GM23248 (cell line): ENCODE data around the gene UBE2F. TPM values are rescaled to one million over a fixed set of nuclear protein-coding genes. Genes with fewer than 3 reads are reported as not detected.

Experiments
- DNase-seq: peaks from one replicate; pipeline ENCODE4 v3.0.0-alpha.2; 2015
- H2AFZ ChIP-seq: fragments of 200-600 bp; sonication (generic); 2 replicates; pipeline ENCODE4 v1.6.1; 2016; ENCODE audit warnings: antibody characterized with exemption
- H3F3A ChIP-seq: fragments of 200-600 bp; sonication (generic); 2 replicates; pipeline ENCODE4 v1.6.1; 2016; ENCODE audit warnings: mild to moderate bottlenecking, antibody characterized with exemption, mixed run types; ENCODE audit not compliant: insufficient read depth
- H3K27ac ChIP-seq: fragments of 200-600 bp; sonication (generic); 2 replicates; pipeline ENCODE4 v1.5.1; 2016; ENCODE audit warnings: mild to moderate bottlenecking
- H3K27me3 ChIP-seq: fragments of 200-600 bp; sonication (generic); replicated peaks from 2 replicates; pipeline ENCODE4 v1.6.1; 2016; ENCODE audit warnings: mild to moderate bottlenecking; ENCODE audit not compliant: insufficient read depth
- H3K36me3 ChIP-seq: fragments of 200-600 bp; sonication (generic); 2 replicates; pipeline ENCODE4 v1.6.1; 2016; ENCODE audit warnings: low read depth, mild to moderate bottlenecking
- H3K4me1 ChIP-seq: fragments of 200-600 bp; sonication (generic); 2 replicates; pipeline ENCODE4 v1.6.1; 2016; ENCODE audit warnings: mild to moderate bottlenecking; ENCODE audit not compliant: insufficient read depth
- H3K4me2 ChIP-seq: fragments of 200-600 bp; sonication (generic); one replicate; pipeline ENCODE4 v1.6.1; 2016; ENCODE audit warnings: mild to moderate bottlenecking; ENCODE audit not compliant: unreplicated experiment
- H3K4me3 ChIP-seq: fragments of 200-600 bp; sonication (generic); 2 replicates; pipeline ENCODE4 v1.5.1; 2016; ENCODE audit warnings: mild to moderate bottlenecking
- H3K79me2 ChIP-seq: fragments of 200-600 bp; sonication (generic); 2 replicates; pipeline ENCODE4 v1.6.1; 2016; ENCODE audit warnings: mild to moderate bottlenecking; ENCODE audit not compliant: insufficient read depth
- H3K9ac ChIP-seq: fragments of 200-600 bp; sonication (generic); 2 replicates; pipeline ENCODE4 v1.6.1; 2016; ENCODE audit warnings: mild to moderate bottlenecking
- H3K9me2 ChIP-seq: fragments of 200-600 bp; sonication (generic); 2 replicates; pipeline ENCODE4 v1.6.1; 2016; ENCODE audit warnings: mixed run types, mild to moderate bottlenecking, moderate library complexity; ENCODE audit not compliant: insufficient read depth
- H3K9me3 ChIP-seq: fragments of 200-600 bp; sonication (generic); one replicate; pipeline ENCODE4 v1.6.1; 2017; ENCODE audit warnings: low read depth
- H4K20me1 ChIP-seq: fragments of 200-600 bp; sonication (generic); 2 replicates; pipeline ENCODE4 v1.6.0; 2016; ENCODE audit not compliant: insufficient read depth
- EZH2 ChIP-seq: fragments of 200-600 bp; sonication (generic); IDR thresholded peaks from 2 replicates; pipeline ENCODE4 v1.6.1; 2018; ENCODE audit warnings: antibody characterized with exemption, mild to moderate bottlenecking; ENCODE audit not compliant: insufficient read depth, poor library complexity, severe bottlenecking
- EZH2phosphoT487 ChIP-seq: fragments of 200-600 bp; sonication (generic); IDR thresholded peaks from 2 replicates; pipeline ENCODE4 v1.6.1; 2018; ENCODE audit warnings: antibody characterized with exemption, moderate library complexity, mild to moderate bottlenecking, low read depth; ENCODE audit not compliant: insufficient read depth
- WGBS, 2 experiments: methylation state at CpG; one replicate each; pipeline ENCODE4 v1.1.6; 2015 to 2017; ENCODE audit warnings: low lambda C conversion rate in 2 of 2, low coverage in 1 of 2; ENCODE audit errors: missing lambda C conversion rate in 2 of 2; 5-methylcytosine and 5-hydroxymethylcytosine counted together
- in situ Hi-C: fragments of 300-500 bp; cut with MboI; formaldehyde crosslinking; loops from 2 replicates; pipeline ENCODE4 v1.15.0; 2020
- polyA plus RNA-seq: library from polyadenylated mRNA; unstranded; fragments of >200 nt; fragmentation: Nextera tagmentation; extraction: Ambion mirVana; gene quantifications from 2 replicates; pipeline ENCODE4 v1.2.1, GENCODE V29; 2016
- total RNA-seq: library from RNA; depleted of rRNA; stranded (reverse); fragments of >200 nt; shearing (Covaris generic); gene quantifications from 2 replicates; pipeline ENCODE4 v1.2.3, GENCODE V29; 2014

The UBE2F gene
- total and polyA plus RNA-seq, 2 experiments from 2014 or later, result 88.7 to 129 TPM

DNA sequence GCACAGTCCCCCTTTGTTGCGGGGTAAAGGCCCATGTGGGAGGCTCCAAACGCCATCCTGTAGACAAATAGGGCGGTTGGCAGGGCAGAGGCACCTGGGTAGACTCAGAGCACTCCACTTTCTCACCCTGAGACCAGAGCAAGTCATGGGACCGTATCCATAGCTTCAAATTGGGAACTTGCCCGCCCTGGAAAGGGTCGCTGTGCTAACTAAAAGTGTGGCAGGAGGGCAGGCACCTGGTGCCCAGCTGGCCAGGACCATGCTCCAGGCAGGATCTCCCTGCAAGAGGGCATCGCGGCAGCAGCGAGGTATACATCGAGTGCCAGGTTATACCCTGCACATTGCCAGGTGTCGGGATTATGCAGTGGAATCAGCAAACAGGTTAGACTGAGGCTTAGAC is 73.2 kb downstream of the UBE2F start:
- 94 to 97% methylated on average over 11 of the region's 11 CpGs for WGBS, 2 experiments
- in situ Hi-C loops, result no loop called here
- H3K27ac ChIP-seq, result no peak overlapping the region
- H3K9me2 ChIP-seq, result no peaks in the 10 kb centered on the region
- no peaks in the 10 kb centered on the region for H3K9me3 ChIP-seq
- H3K4me3 ChIP-seq, result no peak overlapping the region
- H3K36me3 ChIP-seq, result peaks cover 17% of the 10 kb centered on the region; the same call in 1 of the 2 replicates
- H3K4me1 ChIP-seq, result no peaks in the 10 kb centered on the region
- no peak for TF ChIP-seq EZH2phosphoT487
- no peak for TF ChIP-seq EZH2
- H3K4me2 ChIP-seq, result no peak overlapping the region
- no peaks in the 10 kb centered on the region for H4K20me1 ChIP-seq
- H3K27me3 ChIP-seq, result no peaks in the 10 kb centered on the region
- H3F3A ChIP-seq, result no peaks in the 10 kb centered on the region
- no peak overlapping the region for H3K9ac ChIP-seq
- no peak for DNase-seq
- H2AFZ ChIP-seq, result no peak overlapping the region
- H3K79me2 ChIP-seq, result no peaks in the 10 kb centered on the region

DNA sequence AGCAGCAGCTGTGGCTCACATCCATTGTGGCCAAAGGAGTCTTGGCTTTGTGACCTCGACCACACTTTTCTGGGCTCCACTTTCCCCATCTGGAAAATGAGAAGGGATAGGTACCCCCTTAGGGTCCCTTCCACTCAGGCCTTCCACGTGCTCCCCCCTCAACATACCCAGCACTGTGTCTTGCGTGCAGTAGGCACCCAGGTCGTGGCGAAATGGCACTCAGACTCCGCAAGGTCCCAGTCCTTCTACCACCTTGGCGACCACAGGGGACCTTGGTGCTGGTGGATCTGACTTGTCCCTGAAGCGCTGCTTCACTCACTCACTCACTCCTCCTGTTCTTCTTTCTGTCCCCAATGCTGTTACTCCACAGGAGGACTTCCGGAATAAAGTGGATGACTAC is 74.1 kb downstream of the UBE2F start:
- Histone ChIP-seq H3K9ac (no peak overlapping the region), H3K4me1 (no peaks in the 10 kb centered on the region), H3K79me2 (no peaks in the 10 kb centered on the region), H4K20me1 (no peaks in the 10 kb centered on the region), H3K36me3 (peaks cover 13% of the 10 kb centered on the region; the same call in 1 of the 2 replicates), H3K4me3 (no peak overlapping the region), H2AFZ (no peak overlapping the region), H3K9me2 (no peaks in the 10 kb centered on the region), H3K27ac (no peak overlapping the region), H3F3A (no peaks in the 10 kb centered on the region), H3K4me2 (no peak overlapping the region), H3K27me3 (no peaks in the 10 kb centered on the region), H3K9me3 (no peaks in the 10 kb centered on the region)
- no peak for DNase-seq
- in situ Hi-C loops, result no loop called here
- WGBS, 2 experiments, result 84 to 87% methylated on average over 9 of the region's 9 CpGs
- TF ChIP-seq EZH2phosphoT487 (no peak), EZH2 (no peak)

DNA sequence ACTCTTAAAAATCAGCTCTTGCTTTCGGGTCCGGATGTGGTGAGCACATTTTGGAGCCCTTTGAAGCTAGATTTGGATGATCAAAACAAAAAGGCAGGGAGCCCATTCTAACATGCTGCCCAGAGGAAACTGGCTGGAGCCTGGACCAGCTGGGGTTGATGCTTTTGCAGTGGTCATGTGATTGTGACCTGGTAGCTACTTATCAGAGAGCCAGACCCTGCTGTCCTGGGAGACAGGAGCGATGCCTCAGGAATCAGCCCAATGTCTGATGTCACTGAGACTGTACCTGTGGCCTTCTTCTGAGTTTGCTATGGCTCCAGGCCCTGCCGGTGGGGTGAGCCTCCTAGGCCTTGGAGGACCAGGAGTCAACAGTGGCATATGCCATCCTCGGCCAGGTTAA is 75.3 kb downstream of the UBE2F start:
- Histone ChIP-seq H3K4me1 (no peaks in the 10 kb centered on the region), H3K27ac (no peak overlapping the region), H3K27me3 (no peaks in the 10 kb centered on the region), H3F3A (no peaks in the 10 kb centered on the region), H3K4me3 (no peak overlapping the region), H4K20me1 (no peaks in the 10 kb centered on the region), H3K9ac (no peak overlapping the region), H3K9me3 (no peaks in the 10 kb centered on the region), H3K79me2 (no peaks in the 10 kb centered on the region), H3K36me3 (peaks cover 12% of the 10 kb centered on the region; the same call in 1 of the 2 replicates), H2AFZ (no peak overlapping the region), H3K9me2 (no peaks in the 10 kb centered on the region), H3K4me2 (no peak overlapping the region)
- TF ChIP-seq EZH2phosphoT487 (no peak), EZH2 (no peak)
- in situ Hi-C loops, result no loop called here
- no peak for DNase-seq
- 85 to 88% methylated on average over 5 of the region's 5 CpGs for WGBS, 2 experiments

DNA sequence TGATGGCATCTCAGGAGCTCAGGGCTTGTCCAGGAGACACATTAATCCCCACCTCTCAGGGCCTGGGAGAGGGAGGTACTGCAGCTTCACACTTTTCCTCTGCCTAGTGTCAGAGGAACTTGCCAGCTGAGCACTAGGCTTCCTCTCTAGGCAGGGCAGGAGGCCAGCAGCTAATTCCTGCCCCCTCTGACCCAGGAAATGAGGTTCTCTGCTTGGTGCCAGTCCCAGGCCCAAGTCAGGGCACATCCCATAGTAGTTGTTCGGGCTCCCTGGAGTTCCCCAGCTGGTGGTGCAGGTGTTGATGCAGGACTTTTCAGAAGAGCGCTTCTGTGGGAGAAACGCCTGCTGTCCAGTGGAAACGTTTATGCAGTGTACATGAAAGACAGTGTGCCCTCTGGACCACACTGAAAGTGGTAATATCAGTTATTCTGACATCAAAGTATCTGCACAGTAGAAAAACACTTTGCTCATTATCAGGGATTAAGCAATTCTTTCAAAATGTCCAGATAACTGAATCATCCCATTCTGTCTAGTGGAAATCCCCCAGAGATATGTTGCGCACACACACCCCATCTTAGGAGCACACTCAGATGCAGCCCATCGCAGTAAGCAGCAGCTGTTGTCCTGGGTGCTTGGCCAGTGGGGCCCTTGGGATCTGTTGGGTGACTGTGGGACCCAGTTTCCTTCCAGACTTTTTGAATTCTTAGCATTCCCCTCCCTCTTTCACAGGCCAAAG is 76.2 kb downstream of the UBE2F start:
- no peak for DNase-seq

More for the DNA sequence above, 76.2 kb downstream of the UBE2F start:
- TF ChIP-seq EZH2phosphoT487, result no peak
- TF ChIP-seq EZH2, result no peak
- no peaks in the 10 kb centered on the region for H3K79me2 ChIP-seq
- H4K20me1 ChIP-seq, result no peaks in the 10 kb centered on the region
- H3K27ac ChIP-seq, result no peak overlapping the region
- H2AFZ ChIP-seq, result no peak overlapping the region
- no peaks in the 10 kb centered on the region for H3K9me3 ChIP-seq
- no peaks in the 10 kb centered on the region for H3K27me3 ChIP-seq
- no peaks in the 10 kb centered on the region for H3F3A ChIP-seq
- H3K4me1 ChIP-seq, result no peaks in the 10 kb centered on the region
- H3K36me3 ChIP-seq, result peaks cover 12% of the 10 kb centered on the region; the same call in 1 of the 2 replicates
- in situ Hi-C loops, result no loop called here
- WGBS, 2 experiments, result 98 to 99% methylated on average over 6 of the region's 6 CpGs
- no peak overlapping the region for H3K4me2 ChIP-seq
- H3K9me2 ChIP-seq, result no peaks in the 10 kb centered on the region
- H3K9ac ChIP-seq, result no peak overlapping the region
- no peak overlapping the region for H3K4me3 ChIP-seq
